IMR-90 (cell line): Measurements from ENCODE around the gene PLD4. TPM values are rescaled to one million over a fixed set of nuclear protein-coding genes. Genes with fewer than 3 reads are reported as not detected.

Experiments
- ATAC-seq: fragments of 200-7000 bp; cut with Tn5 transposase; 2 replicates; pipeline ENCODE4 v1.9.1; 2020; ENCODE audit warnings: low read depth, mild to moderate bottlenecking, moderate library complexity
- BruUV-seq: library from RNA; stranded (reverse); fragments of 400-500 nt; replicated peaks from 2 replicates; lab custom pipeline; 2021; lab: Mats Ljungman, UMichigan
- CTCF ChIA-PET: fragments of 300-600 bp; formaldehyde crosslinking; extraction: SDS; loops from one replicate; lab custom pipeline; 2021; ENCODE audit warnings: antibody characterized with exemption; lab: Yijun Ruan, JAX
- POLR2A ChIA-PET: fragments of 300-600 bp; sonication (Branson Sonifier 250); formaldehyde crosslinking; loops from one replicate; lab custom pipeline; 2022; ENCODE audit warnings: antibody characterized with exemption; ENCODE audit not compliant: unreplicated experiment; lab: Charles Lee
- DNase-seq: peaks from one replicate; pipeline ENCODE4 v3.0.0; 2013
- H2AFZ ChIP-seq: replicated peaks from 2 replicates; pipeline ENCODE3; 2013; ENCODE audit warnings: low read length, mild to moderate bottlenecking; ENCODE audit not compliant: poor library complexity
- H2AK5ac ChIP-seq: 2 replicates; pipeline ENCODE4 v1.6.1; 2013; ENCODE audit warnings: low read depth, low read length, inconsistent platforms
- H2AK9ac ChIP-seq: replicated peaks from 2 replicates; pipeline ENCODE3; 2013; ENCODE audit warnings: mild to moderate bottlenecking, low read depth, low read length, moderate library complexity; ENCODE audit not compliant: poor library complexity
- H2BK120ac ChIP-seq: 2 replicates; pipeline ENCODE4 v1.6.1; 2013; ENCODE audit warnings: low read depth, low read length, inconsistent platforms
- H2BK15ac ChIP-seq: 3 replicates; pipeline ENCODE4 v1.6.1; 2013; ENCODE audit warnings: low read depth, low read length, inconsistent platforms
- H2BK20ac ChIP-seq: 2 replicates; pipeline ENCODE4 v1.6.1; 2013; ENCODE audit warnings: low read depth, mild to moderate bottlenecking, inconsistent platforms, low read length, moderate library complexity
- H2BK5ac ChIP-seq: 2 replicates; pipeline ENCODE4 v1.6.1; 2013; ENCODE audit warnings: mild to moderate bottlenecking, low read depth, low read length, inconsistent platforms; ENCODE audit not compliant: poor library complexity, severe bottlenecking
- H3K14ac ChIP-seq: replicated peaks from 2 replicates; pipeline ENCODE4 v1.6.1; 2013; ENCODE audit warnings: low read depth, low read length, inconsistent platforms
- H3K18ac ChIP-seq: 2 replicates; pipeline ENCODE4 v1.6.1; 2013; ENCODE audit warnings: low read depth, low read length, control low read depth
- H3K23ac ChIP-seq: 2 replicates; pipeline ENCODE4 v1.6.1; 2013; ENCODE audit warnings: low read depth, low read length, inconsistent platforms
- H3K27ac ChIP-seq: 2 replicates; pipeline ENCODE4 v1.5.1; 2013; ENCODE audit warnings: mild to moderate bottlenecking, control low read depth, low read length; ENCODE audit not compliant: insufficient read depth
- H3K27me3 ChIP-seq: 2 replicates; pipeline ENCODE4 v1.6.1; 2013; ENCODE audit warnings: low read length; ENCODE audit not compliant: control insufficient read depth, insufficient read depth
- H3K36me3 ChIP-seq: 2 replicates; pipeline ENCODE4 v1.6.1; 2013; ENCODE audit warnings: low read length, mixed read lengths; ENCODE audit not compliant: control insufficient read depth, insufficient read depth
- H3K4ac ChIP-seq: 2 replicates; pipeline ENCODE4 v1.6.1; 2013; ENCODE audit warnings: low read depth, low read length, inconsistent platforms
- H3K4me1 ChIP-seq: 2 replicates; pipeline ENCODE4 v1.6.1; 2013; ENCODE audit warnings: low read length, mixed read lengths; ENCODE audit not compliant: control insufficient read depth, insufficient read depth
- H3K4me2 ChIP-seq: 2 replicates; pipeline ENCODE4 v1.6.1; 2013; ENCODE audit warnings: low read depth, mild to moderate bottlenecking, control low read depth, low read length, moderate library complexity
- H3K4me3 ChIP-seq: 2 replicates; pipeline ENCODE4 v1.5.1; 2013; ENCODE audit warnings: low read depth, mild to moderate bottlenecking, control low read depth, low read length, moderate library complexity; ENCODE audit not compliant: insufficient read depth
- H3K56ac ChIP-seq: 2 replicates; pipeline ENCODE4 v1.6.1; 2013; ENCODE audit warnings: low read length, inconsistent platforms; ENCODE audit not compliant: insufficient read depth; ENCODE audit errors: extremely low read depth
- H3K79me1 ChIP-seq, 2 experiments: 2 replicates each; pipeline ENCODE4 v1.6.1; 2013; ENCODE audit warnings: low read length in 2 of 2, inconsistent platforms in 1 of 2, low read depth in 1 of 2
- H3K9ac ChIP-seq: 2 replicates; pipeline ENCODE4 v1.6.1; 2013; ENCODE audit warnings: low read depth, low read length, control low read depth
- H3K9me1 ChIP-seq: 2 replicates; pipeline ENCODE4 v1.6.1; 2013; ENCODE audit warnings: low read length, inconsistent platforms; ENCODE audit not compliant: insufficient read depth
- H3K9me3 ChIP-seq: 2 replicates; pipeline ENCODE4 v1.6.1; 2013; ENCODE audit warnings: low read length; ENCODE audit not compliant: control insufficient read depth, insufficient read depth
- H4K20me1 ChIP-seq: 2 replicates; pipeline ENCODE4 v1.6.1; 2013; ENCODE audit warnings: low read length, inconsistent platforms; ENCODE audit not compliant: insufficient read depth
- H4K5ac ChIP-seq: 2 replicates; pipeline ENCODE4 v1.6.1; 2013; ENCODE audit warnings: mild to moderate bottlenecking, low read depth, low read length, control low read depth
- H4K8ac ChIP-seq, 2 experiments: 2 replicates each; pipeline ENCODE4 v1.6.1; 2013; ENCODE audit warnings: low read depth in 2 of 2, low read length in 2 of 2, control low read depth in 1 of 2, inconsistent platforms in 1 of 2
- H4K91ac ChIP-seq: 2 replicates; pipeline ENCODE4 v1.6.1; 2013; ENCODE audit warnings: low read depth, low read length, inconsistent platforms; ENCODE audit not compliant: insufficient read depth
- BHLHE40 ChIP-seq: fragments of 150-350 bp; IDR thresholded peaks from 2 replicates; pipeline ENCODE4 v1.6.1; 2016; ENCODE audit warnings: mild to moderate bottlenecking, low read depth, low read length
- CEBPB ChIP-seq: IDR thresholded peaks from 2 replicates; pipeline ENCODE4 v1.6.1; 2012; ENCODE audit warnings: low read depth, low read length, improper control_type of control experiment
- CHD1 ChIP-seq: IDR thresholded peaks from 2 replicates; pipeline ENCODE4 v1.6.1; 2012; ENCODE audit warnings: low read depth, low read length, improper control_type of control experiment
- CTCF ChIP-seq: conservative IDR thresholded peaks from 2 replicates; pipeline ENCODE4 v1.5.1; 2012; ENCODE audit warnings: mild to moderate bottlenecking, low read depth, low read length, improper control_type of control experiment
- ELK1 ChIP-seq: fragments of 150-350 bp; IDR thresholded peaks from 2 replicates; pipeline ENCODE4 v1.6.1; 2016; ENCODE audit warnings: low read depth, mild to moderate bottlenecking, low read length, moderate library complexity, borderline replicate concordance
- FOS ChIP-seq: fragments of 150-350 bp; IDR thresholded peaks from 2 replicates; pipeline ENCODE4 v1.6.1; 2016; ENCODE audit warnings: low read depth, low read length
- MAFK ChIP-seq: IDR thresholded peaks from 2 replicates; pipeline ENCODE4 v1.6.1; 2012; ENCODE audit warnings: low read depth, low read length, improper control_type of control experiment
- MAZ ChIP-seq: IDR thresholded peaks from 2 replicates; pipeline ENCODE4 v1.6.1; 2012; ENCODE audit warnings: low read depth, mild to moderate bottlenecking, low read length, improper control_type of control experiment, moderate library complexity, borderline replicate concordance
- MXI1 ChIP-seq: IDR thresholded peaks from 2 replicates; pipeline ENCODE4 v1.6.1; 2012; ENCODE audit warnings: low read depth, mild to moderate bottlenecking, low read length, moderate library complexity, borderline replicate concordance
- NFE2L2 ChIP-seq: fragments of 150-350 bp; IDR thresholded peaks from 2 replicates; pipeline ENCODE4 v1.6.1; 2016; ENCODE audit warnings: low read depth, mild to moderate bottlenecking, low read length
- POLR2A ChIP-seq: IDR thresholded peaks from 2 replicates; pipeline ENCODE4 v1.6.1; 2012; ENCODE audit warnings: mild to moderate bottlenecking, low read depth, low read length
- RCOR1 ChIP-seq: IDR thresholded peaks from 2 replicates; pipeline ENCODE4 v1.6.1; 2012; ENCODE audit warnings: mild to moderate bottlenecking, low read length, improper control_type of control experiment; ENCODE audit not compliant: insufficient replicate concordance
- RFX5 ChIP-seq: IDR thresholded peaks from 2 replicates; pipeline ENCODE4 v1.8.0; 2012; ENCODE audit warnings: low read depth, mild to moderate bottlenecking, low read length, moderate library complexity
- SMC3 ChIP-seq: fragments of 150-350 bp; IDR thresholded peaks from 2 replicates; pipeline ENCODE4 v1.6.1; 2016; ENCODE audit warnings: low read depth, mild to moderate bottlenecking, antibody characterized with exemption, low read length, moderate library complexity
- USF2 ChIP-seq: fragments of 150-350 bp; IDR thresholded peaks from 2 replicates; pipeline ENCODE4 v1.6.1; 2017; ENCODE audit warnings: mild to moderate bottlenecking, antibody characterized with exemption, low read length, low read depth
- WGBS, 2 experiments: methylation state at CpG; one replicate each; pipeline versions ENCODE4 v1.1.5 to v1.1.7; 2013; ENCODE audit warnings: missing lambda C conversion rate in 2 of 2; ENCODE audit not compliant: insufficient read length in 1 of 2; ENCODE audit errors: extremely low coverage in 2 of 2; 5-methylcytosine and 5-hydroxymethylcytosine counted together
- dilution Hi-C: fragments of 300-500 bp; cut with HindIII; formaldehyde crosslinking; loops from one replicate; pipeline ENCODE4 v1.14.3; 2018; ENCODE audit warnings: low sequenced_read_pairs; ENCODE audit not compliant: unreplicated experiment
- in situ Hi-C: fragments of 300-500 bp; cut with MboI; formaldehyde crosslinking; loops from 3 replicates; pipeline ENCODE4 v1.14.3; 2019; ENCODE audit warnings: low sequenced_read_pairs, inconsistent platforms, mixed read lengths
- intact Hi-C: fragments of 100-400 bp; cut with micrococcal nuclease; formaldehyde crosslinking; loops from 2 replicates; pipeline ENCODE4 v1.10.0; 2022
- polyA plus RNA-seq, 3 experiments: library from polyadenylated mRNA; depleted of rRNA; stranded (reverse); fragments of >200 nt; gene quantifications; 2 replicates each; pipeline ENCODE4 v1.2.3, GENCODE V29; 2012; ENCODE audit warnings: low replicate concordance in 1 of 3
- total RNA-seq: library from RNA; depleted of rRNA; stranded (reverse); fragments of >200 nt; gene quantifications from 2 replicates; pipeline ENCODE4 v1.2.3, GENCODE V29; 2012

PLD4 gene
- total and polyA plus RNA-seq, 2 of the 4 experiments (the other 2 are of a cell fraction): 0.05 TPM; not detected in 1

GRCh38 chr14:104948736-104949031, 24.0 kb downstream of the PLD4 start:
- ChIA-PET POLR2A (no interaction called here), CTCF (no interaction called here)
- Histone ChIP-seq H3K4ac (no peak overlapping the region), H2AK5ac (no peak overlapping the region), H4K20me1 (no peaks in the 10 kb centered on the region), H2AFZ (no peak overlapping the region), H3K27ac (no peak overlapping the region), H4K5ac (no peak overlapping the region), H3K18ac (no peak overlapping the region), H3K36me3 (no peaks in the 10 kb centered on the region), H3K9ac (no peak overlapping the region), H3K9me1 (no peaks in the 10 kb centered on the region), H3K56ac (no peak overlapping the region), H3K4me2 (no peak overlapping the region), H2BK20ac (no peak overlapping the region), H4K91ac (no peak overlapping the region), H3K23ac (no peak overlapping the region), H3K4me1 (no peaks in the 10 kb centered on the region), H3K14ac (no peak overlapping the region), H2BK120ac (no peak overlapping the region), H2BK15ac (no peak overlapping the region), H2AK9ac (no peak overlapping the region), H3K4me3 (no peak overlapping the region), H3K9me3 (no peaks in the 10 kb centered on the region), H4K8ac (no peak overlapping the region), H3K79me1 (no peaks in the 10 kb centered on the region), H2BK5ac (no peak overlapping the region), H3K27me3 (no peaks in the 10 kb centered on the region)
- no TSS peak for BruUV-seq
- in situ Hi-C loops (no loop called here), dilution Hi-C loops (no loop called here), intact Hi-C loops (no loop called here)
- no CpG with 5 or more reads among the region's 11 CpGs for WGBS, 2 experiments
- ATAC-seq (no peak), DNase-seq (no peak)
- no peak for TF ChIP-seq FOS
- TF ChIP-seq MXI1: no peak
- TF ChIP-seq RFX5: no peak
- no peak for TF ChIP-seq POLR2A
- no peak for TF ChIP-seq USF2
- TF ChIP-seq RCOR1: no peak
- no peak for TF ChIP-seq NFE2L2
- TF ChIP-seq CHD1: no peak
- TF ChIP-seq ELK1: no peak
- TF ChIP-seq SMC3: no peak
- no peak for TF ChIP-seq CTCF
- TF ChIP-seq MAZ: no peak
- no peak for TF ChIP-seq CEBPB
- TF ChIP-seq MAFK: no peak
- TF ChIP-seq BHLHE40: no peak
